OCI-LY3 (cell line): ENCODE data around the gene FGD5.

Experiments
- CTCF ChIP-seq: fragments of 200-600, 300-600 bp; sonication (generic); IDR thresholded peaks from 2 replicates; pipeline ENCODE4 v1.5.1; 2014; ENCODE audit warnings: antibody characterized with exemption, low read length, low read depth
- EZH2phosphoT487 ChIP-seq: fragments of 200-600 bp; shearing (Covaris generic); IDR thresholded peaks from 2 replicates; pipeline ENCODE4 v1.6.1; 2018; ENCODE audit warnings: antibody characterized with exemption, mixed run types, low read depth

DNA sequence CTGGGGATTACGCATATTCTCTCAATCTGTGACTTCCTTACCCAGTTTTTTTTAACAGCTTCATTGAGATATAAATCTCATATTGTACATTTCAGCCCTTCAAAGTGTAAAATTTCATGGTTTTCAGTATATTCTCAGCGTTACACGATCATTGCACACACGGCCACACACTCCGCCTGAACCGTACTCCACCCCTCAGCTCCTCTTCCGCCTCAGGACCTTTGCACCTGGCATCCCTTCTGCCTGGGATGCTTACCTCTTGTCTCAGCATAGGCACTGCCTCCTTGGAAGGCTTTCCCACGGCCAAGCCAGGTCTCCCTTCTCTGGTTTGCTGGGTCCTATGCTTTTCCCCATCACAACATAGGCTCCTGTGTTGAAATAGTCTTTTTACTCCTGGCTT lies 71.2 kb downstream of the FGD5 start:
- TF ChIP-seq CTCF (no peak), EZH2phosphoT487 (no peak)
